Measurements from ENCODE around the gene HS6ST3.

Gene HS6ST3

GRCh38 chr13:96661612-96662011, 571.7 kb downstream of the HS6ST3 start:
- no peak for DNase-seq (ENCODE audit: low spot score)

GRCh38 chr13:96662036-96662435, 572.1 kb downstream of the HS6ST3 start:
- DNase-seq (ENCODE audit: low spot score): no peak

DNA sequence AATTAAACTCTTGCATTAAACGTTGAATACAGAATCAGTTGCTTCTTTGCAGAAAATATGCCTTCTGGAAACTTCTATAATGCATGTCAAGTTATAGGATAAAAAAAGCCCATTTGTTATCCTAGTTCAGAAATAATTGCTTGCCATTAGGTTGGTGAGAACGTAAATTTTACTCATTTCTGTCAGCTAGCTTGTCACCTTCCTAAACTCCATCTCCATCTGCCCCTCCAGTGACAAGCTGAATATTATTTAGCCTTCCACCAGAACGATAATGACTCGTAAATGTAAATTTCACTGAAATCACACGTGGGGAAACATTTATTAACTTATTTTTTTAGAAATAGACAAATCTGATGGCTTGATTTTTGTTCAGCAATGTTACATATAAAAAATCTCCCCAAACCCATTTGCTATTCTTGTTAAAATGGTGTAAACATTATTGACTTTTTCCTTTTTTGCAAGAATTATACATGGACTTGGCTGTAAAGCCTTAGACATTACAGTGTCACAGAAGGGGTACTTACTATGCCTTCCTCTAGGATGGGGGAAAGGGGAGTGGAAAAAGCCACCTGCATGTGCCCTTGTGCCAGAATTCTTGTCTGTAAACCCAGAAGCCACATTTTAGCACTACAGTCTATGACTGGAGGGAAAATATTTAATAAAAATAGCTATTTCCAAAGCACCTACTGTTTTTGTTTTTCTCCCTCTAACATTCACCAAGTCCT, 577.5 kb downstream of the HS6ST3 start:
- DNase-seq (ENCODE audit: low spot score): no peak

DNA sequence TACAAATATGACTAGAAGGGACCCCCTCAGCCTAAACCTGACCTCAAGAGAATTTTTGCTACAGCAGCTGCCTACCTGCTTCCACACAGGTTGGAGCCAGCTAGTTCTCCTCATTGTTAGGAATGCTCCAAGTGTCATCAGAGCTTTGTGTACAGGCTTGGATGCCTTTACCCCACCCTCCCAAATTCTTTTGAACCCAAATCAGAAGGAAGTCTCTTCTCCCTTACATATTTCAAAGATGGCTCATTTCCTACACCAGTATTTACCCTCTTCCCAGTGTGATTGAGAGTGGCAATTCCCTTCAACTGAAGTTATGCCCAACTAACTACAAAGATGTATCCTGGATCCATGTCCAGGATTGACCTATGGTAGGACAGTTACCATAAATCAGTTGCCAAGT, 581.2 kb downstream of the HS6ST3 start:
- no peak for DNase-seq (ENCODE audit: low spot score)

GRCh38 chr13:96672016-96672415, 582.1 kb downstream of the HS6ST3 start:
- no peak for DNase-seq (ENCODE audit: low spot score)

DNA sequence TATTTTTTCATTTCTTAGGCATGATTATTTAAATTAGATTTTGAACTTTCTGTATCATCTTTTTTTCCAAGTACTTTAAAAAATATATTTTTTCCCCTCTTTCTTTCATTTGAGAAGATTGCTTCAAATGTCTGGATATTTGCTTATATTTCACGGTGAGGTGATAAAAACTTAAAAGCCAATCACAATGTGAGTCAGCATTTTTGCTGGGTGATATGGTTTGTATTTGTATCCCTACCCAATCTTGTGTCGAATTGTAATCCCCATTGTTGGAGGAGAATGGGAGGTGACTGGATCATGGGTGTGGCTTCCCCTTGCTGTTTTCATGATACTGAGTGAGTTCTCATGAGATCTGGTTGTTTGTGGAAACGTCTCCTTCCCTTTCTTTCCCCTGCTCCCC, 583.9 kb downstream of the HS6ST3 start:
- no peak for DNase-seq (ENCODE audit: low spot score)

DNA sequence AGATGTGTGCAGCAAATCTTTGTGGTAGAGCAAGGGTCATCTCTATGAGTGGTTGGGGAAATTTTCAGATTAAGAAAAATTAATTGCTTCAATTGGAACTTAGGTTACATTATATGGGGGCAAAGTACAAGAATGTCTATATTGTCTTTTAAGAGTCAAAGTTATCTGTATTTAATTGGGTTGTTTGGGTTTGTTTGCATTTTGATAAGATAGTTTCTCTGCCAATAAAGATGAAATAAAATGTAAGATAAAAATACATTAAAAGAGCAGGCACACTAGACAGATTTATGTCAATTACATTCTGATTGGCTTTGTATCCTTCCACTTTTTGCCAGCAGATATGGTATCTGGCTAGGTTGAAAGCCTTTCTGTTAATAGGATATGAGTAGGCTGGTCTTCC, 587.1 kb downstream of the HS6ST3 start:
- no peak for DNase-seq (ENCODE audit: low spot score)

DNA sequence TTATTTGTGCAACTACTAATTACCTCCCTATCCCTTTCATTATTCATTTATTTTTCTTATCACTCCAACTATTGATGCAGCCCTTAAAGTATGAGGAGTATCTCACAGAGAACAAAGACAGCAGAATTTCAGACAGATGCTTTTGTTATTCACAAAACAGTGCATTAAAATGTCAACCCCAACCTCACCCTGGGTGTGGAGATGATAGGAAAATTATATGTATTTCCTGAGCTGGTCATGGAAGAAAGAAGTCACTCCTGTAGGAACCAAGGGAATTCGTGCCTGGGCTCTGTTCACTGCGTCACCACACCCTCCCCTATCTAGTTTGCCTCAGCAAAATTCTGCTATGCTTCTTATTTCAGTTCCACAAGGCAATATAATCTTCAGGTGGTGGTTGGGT, 588.9 kb downstream of the HS6ST3 start:
- no peak for DNase-seq (ENCODE audit: low spot score)

DNA sequence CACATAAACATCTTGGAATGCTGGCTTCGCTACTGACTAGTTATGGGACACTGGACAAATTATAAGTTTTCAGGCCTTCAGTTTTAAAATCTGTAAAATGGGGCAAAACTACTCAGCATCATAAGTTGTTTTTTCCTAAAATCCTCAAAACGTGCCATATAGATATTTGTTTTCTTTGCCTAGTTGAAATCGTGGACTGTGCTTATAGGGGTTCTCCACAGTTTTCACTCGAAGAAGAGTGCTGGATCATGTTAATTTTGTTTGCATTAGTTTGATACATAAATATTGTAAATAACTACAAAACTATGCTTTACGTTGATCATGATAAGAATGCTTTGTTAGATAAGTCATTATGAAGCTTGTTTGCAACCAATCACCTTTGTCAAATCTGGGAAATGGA, 591.0 kb downstream of the HS6ST3 start:
- DNase-seq (ENCODE audit: low spot score): no peak

DNA sequence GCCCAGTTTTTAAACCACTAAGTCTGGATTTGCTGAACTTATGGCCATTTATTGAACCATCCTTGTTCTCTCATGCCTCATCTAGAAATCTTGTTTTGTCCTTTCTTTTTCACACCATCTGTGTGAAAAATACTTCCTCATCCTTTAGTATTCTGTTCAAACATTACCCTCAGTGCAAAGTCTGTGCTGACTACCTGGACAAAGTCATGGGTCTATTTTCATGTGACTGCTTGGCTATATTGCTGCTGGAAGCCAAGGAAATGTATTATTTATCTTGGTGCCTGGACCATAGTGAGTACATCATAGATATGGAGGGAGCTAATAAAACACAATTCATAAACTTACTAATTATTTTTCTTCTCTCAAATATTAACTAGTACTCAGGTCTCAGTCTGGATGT, 591.9 kb downstream of the HS6ST3 start:
- DNase-seq (ENCODE audit: low spot score): no peak

DNA sequence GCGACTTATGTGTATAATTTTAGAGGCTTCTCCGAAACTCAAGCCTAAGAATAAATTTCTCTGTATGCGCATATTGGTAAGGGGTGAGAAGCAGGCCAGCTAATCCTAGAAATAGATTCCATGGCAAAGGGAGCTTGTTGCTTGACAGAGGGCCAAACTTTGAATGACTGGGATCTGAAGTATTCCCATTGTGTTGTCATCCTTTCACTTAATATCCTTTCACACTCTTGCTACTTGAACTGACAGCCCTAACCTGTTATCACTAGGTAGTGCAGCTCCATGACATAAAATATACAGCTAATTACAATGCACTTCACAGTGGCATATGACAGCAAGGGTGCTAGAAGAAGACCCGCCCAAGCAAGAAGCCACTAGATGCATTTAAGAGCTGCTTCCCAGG, 594.6 kb downstream of the HS6ST3 start:
- DNase-seq (ENCODE audit: low spot score): no peak

GRCh38 chr13:96684907-96685306, 595.0 kb downstream of the HS6ST3 start:
- DNase-seq (ENCODE audit: low spot score): no peak

DNA sequence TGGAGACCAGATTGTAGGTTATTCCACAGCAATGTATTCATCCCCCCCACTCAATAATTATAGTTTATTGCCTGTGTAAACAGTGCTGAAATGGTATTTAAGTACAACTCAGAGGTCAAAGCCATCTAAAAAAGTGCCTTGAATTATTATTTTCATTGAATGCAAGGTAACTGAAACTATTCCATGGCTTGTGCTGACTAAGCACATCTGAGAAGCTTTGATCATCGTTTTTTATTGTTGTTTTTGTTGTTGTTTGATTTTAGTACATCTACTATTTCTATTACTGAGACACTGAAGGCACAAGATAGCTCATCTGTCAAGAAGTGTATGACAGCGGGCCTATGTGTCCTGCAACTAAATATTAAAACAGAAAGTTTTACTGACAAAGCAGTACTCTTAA, 596.4 kb downstream of the HS6ST3 start:
- DNase-seq (ENCODE audit: low spot score): no peak

DNA sequence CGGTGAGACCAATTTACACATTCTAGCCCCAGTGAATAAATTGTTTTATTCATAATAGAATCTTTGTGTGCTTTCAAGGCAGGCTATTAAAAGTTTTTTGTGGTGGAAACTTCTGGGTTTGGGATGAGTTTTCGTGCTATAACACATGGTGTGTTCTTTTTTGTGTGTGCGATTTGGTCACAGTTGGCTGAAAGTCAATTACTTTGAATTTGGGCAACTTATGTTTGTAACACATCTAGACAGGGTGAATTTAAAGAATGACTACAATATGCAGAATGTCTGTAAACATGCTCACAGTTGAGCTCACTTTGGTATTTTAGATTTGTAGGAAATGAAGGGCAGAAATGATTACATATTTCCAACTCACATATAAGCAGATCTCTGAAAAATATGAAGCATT, 597.3 kb downstream of the HS6ST3 start:
- DNase-seq (ENCODE audit: low spot score): no peak

DNA sequence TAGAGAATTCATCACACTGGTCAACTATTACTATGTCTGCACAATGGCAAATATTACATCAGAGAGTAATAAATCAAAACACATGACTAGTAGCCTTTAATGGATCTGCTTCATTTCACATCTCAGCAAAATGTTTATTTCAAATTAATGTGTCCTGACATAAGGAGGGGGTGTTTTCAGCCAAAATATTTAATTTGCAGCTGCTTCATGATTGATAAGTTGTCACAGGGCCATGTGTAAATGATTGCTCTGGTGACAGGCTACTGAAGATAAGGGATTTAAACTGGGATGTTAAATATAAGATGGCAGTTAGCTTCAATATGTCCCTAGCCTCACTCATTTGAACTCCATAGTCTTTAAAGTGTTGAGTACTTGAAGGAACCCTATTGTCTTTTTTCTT, 601.1 kb downstream of the HS6ST3 start:
- no peak for DNase-seq (ENCODE audit: low spot score)

- DNase-seq (ENCODE audit: low spot score): no peak
Measured at GRCh38 chr13:96696389-96696900, 606.5 kb downstream of the HS6ST3 start.

- no peak for DNase-seq (ENCODE audit: low spot score)
Measured at GRCh38 chr13:96700657-96701056, 610.8 kb downstream of the HS6ST3 start.

DNA sequence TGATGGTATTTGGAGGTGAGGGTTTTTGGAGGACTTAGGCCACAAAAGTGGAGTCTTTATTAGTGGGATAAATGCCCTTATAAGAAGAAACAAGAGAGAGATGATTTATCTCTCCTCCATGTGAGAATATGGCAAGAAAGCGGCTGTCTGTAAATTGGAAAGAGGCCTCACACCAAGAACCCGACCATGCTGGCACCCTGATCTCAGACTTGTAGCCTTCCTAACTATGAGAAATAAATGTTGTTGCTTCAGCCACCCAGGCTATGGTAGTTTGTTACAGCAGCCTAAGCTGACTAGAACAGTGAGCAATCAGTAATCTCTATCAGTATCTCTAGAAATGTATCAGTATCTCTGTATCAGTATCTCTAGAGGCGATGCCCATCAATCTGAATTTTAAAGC, 617.2 kb downstream of the HS6ST3 start:
- no peak for DNase-seq (ENCODE audit: low spot score)

GRCh38 chr13:96710166-96710862, 620.4 kb downstream of the HS6ST3 start:
- no peak for DNase-seq (ENCODE audit: low spot score)

GRCh38 chr13:96720446-96720845, 630.5 kb downstream of the HS6ST3 start:
- DNase-seq (ENCODE audit: low spot score): no peak

- no peak for DNase-seq (ENCODE audit: low spot score)
Measured at GRCh38 chr13:96726651-96727050, 636.7 kb downstream of the HS6ST3 start.

- DNase-seq (ENCODE audit: low spot score): no peak
Measured at GRCh38 chr13:96728463-96728862, 638.6 kb downstream of the HS6ST3 start.

DNA sequence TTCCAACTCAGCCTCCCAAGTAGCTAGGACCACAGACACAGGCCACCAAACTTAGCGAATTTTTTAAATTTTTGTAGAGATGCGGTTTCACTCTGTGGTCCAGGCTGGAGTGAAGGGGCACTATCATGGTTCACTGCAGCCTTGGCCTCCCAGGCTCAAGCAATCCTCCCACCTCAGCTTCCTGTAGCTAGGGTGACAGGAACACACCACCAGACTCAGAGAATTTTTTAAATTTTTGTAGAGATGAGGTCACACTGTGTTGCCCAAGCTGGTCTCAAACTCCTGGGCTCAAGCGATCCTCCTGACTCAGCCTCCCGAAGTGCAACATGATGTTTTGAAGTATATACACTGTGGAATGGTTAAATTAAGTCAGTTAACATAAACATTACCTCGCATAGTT, 640.8 kb downstream of the HS6ST3 start:
- DNase-seq (ENCODE audit: low spot score): no peak

DNA sequence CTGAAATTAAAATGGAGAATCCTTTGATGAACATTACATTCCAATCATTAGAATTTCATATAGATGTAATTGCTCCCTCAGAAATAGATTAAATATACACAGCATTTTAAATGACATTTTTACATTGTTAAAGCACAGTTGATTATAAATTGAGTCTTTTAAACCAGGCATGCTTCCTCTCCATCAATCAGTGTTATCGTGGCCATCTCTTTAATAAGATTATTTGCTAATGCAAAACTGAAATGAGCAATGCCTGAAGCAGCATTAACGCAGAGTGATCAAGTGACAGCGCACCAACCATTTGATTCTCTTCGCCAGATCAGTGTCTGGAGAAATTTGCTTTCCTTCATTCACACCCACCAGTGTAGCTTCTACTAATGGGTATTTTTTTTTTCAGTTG, 644.6 kb downstream of the HS6ST3 start:
- no peak for DNase-seq (ENCODE audit: low spot score)

Measured in AG08396 (cell line).